ENCODE measurements around the gene IRAG1. TPM values are rescaled to one million over a fixed set of nuclear protein-coding genes. Genes with fewer than 3 reads are reported as not detected.

The IRAG1 gene
- total and polyA plus RNA-seq, 2 donors (not counting 3 experiments of a cell fraction or from before 2014, with no cell fraction given), result 0.22 to 0.38 TPM

DNA sequence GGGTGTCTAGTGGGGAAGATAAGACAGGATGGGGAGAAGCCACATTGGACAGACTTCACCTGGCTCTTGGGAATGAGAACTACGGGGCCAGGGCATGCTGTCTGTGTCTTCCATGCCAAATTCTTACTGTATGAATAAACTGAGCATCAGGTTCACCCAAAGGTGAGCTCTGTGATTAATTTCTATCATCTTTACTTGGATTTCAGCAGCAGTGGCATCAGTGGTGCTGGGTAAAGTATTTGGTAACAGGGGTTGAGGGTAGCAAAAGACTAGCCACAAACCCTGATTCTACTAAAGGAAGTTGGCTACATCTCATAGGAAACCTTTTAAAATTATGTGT lies 38.8 kb downstream of the IRAG1 start:
- ChIA-PET CTCF (interaction anchor here (1.2 to 5.5 kb wide), 10 partner anchors 13 to 289 kb away, joined by 3 to 45 read pairs (median 11); partner anchors contain the start of gene RNF141), POLR2A (no interaction called here)
- TF ChIP-seq FOS (IDR thresholded peaks at IDR 0.05; ENCODE audit: borderline replicate concordance, insufficient read depth, low read length) (no peak), GATA2 (IDR thresholded peaks at IDR 0.05; ENCODE audit: insufficient read depth, insufficient read length, low read depth, low read length) (no peak), POLR2A (IDR thresholded peaks at IDR 0.05; ENCODE audit: low read depth, low read length) (no peak), MYC (IDR thresholded peaks at IDR 0.05; ENCODE audit: low read depth, low read length) (no peak), POLR2AphosphoS5 (IDR thresholded peaks at IDR 0.05; ENCODE audit: insufficient read depth, low read depth, low read length) (no peak), CTCF (IDR thresholded peaks at IDR 0.05; ENCODE audit: extremely low read depth in 1 of 2, insufficient read depth in 1 of 2, low read depth in 1 of 2, low read length in 2 of 2) (no peak), EZH2 (IDR thresholded peaks at IDR 0.05; ENCODE audit: borderline replicate concordance, low read depth, low read length, severe bottlenecking) (no peak), JUN (IDR thresholded peaks at IDR 0.05; ENCODE audit: borderline replicate concordance, insufficient read depth, insufficient read length, low read depth) (no peak)
- TF ChIP-seq, protein P1, sequence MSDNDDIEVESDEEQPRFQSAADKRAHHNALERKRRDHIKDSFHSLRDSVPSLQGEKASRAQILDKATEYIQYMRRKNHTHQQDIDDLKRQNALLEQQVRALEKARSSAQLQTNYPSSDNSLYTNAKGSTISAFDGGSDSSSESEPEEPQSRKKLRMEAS (IDR thresholded peaks at IDR 0.05; ENCODE audit: insufficient read depth, insufficient read length), result no peak
- DNase-seq (ENCODE audit: low read depth, low spot score) (no peak), FAIRE-seq (no peak)
- Histone ChIP-seq H4K20me1 (replicated peaks; ENCODE audit: control insufficient read depth, extremely low read depth, insufficient read depth, low read length) (no peaks in the 10 kb centered on the region), H3K27ac (ENCODE audit: insufficient read depth, low read depth, low read length) (no peak overlapping the region), H3K4me1 (ENCODE audit: control insufficient read depth, extremely low read depth, insufficient read depth, low read length) (peaks cover 27% of the 10 kb centered on the region), H3K79me2 (ENCODE audit: control insufficient read depth, insufficient read depth, low read length) (no peaks in the 10 kb centered on the region), H3K9me1 (replicated peaks; ENCODE audit: control insufficient read depth, extremely low read depth, insufficient read depth, low read length) (no peaks in the 10 kb centered on the region), H3K27me3 (ENCODE audit: control insufficient read depth in 2 of 2, insufficient read depth in 2 of 2, low read length in 2 of 2) (no peaks in the 10 kb centered on the region), H3K36me3 (ENCODE audit: control insufficient read depth in 2 of 2, extremely low read depth in 1 of 2, insufficient read depth in 2 of 2, low read length in 2 of 2) (no peaks in the 10 kb centered on the region), H3K9ac (replicated peaks; ENCODE audit: extremely low read depth, insufficient read depth, low read length) (no peak overlapping the region), H3K9me3 (replicated peaks; ENCODE audit: control insufficient read depth, insufficient read depth, low read length) (no peaks in the 10 kb centered on the region), H2AFZ (ENCODE audit: low read depth, low read length) (no peak overlapping the region), H3K4me2 (ENCODE audit: insufficient read depth, low read length) (no peak overlapping the region), H3K4me3 (replicated peaks in 1 of 3; ENCODE audit: insufficient read depth in 1 of 3, low read depth in 1 of 3, low read length in 3 of 3) (no peak overlapping the region)
- dilution Hi-C loops (cut with MboI; ENCODE audit: extremely low pct_ligation_motif_present, low sequenced_read_pairs) (no loop called here), intact Hi-C loops (cut with micrococcal nuclease) (loop anchor here (1.0 to 5.0 kb wide), 8 partner anchors 81 to 896 kb away; no protein-coding TSS in a partner anchor)
- no TSS peak for BruUV-seq (replicated peaks)

Measured in endothelial cell of umbilical vein (primary cell).